KOPT-K1 (cell line): ENCODE data around the gene SPEF1.

Experiments used
- H3K27ac ChIP-seq: fragments of 200-600 bp; sonication (generic); 2 replicates; pipeline ENCODE4 v1.5.1; 2016; ENCODE audit warnings: antibody characterized with exemption, mild to moderate bottlenecking, low read depth, low read length; ENCODE audit not compliant: poor library complexity, severe bottlenecking
- H3K36me3 ChIP-seq: fragments of 200-600 bp; sonication (generic); 2 replicates; pipeline ENCODE4 v1.5.1; 2017; ENCODE audit warnings: antibody characterized with exemption, mild to moderate bottlenecking, low read length, moderate library complexity; ENCODE audit not compliant: insufficient read depth
- H3K9me3 ChIP-seq: fragments of 200-600 bp; sonication (generic); 2 replicates; pipeline ENCODE4 v1.5.1; 2017; ENCODE audit warnings: antibody characterized with exemption, low read length, mild to moderate bottlenecking; ENCODE audit not compliant: insufficient read depth, poor library complexity, severe bottlenecking

SPEF1 gene

GRCh38 chr20:3767427-3768341 lies 13.6 kb downstream of the SPEF1 start, which contains the start of gene ADISSP:
Gene ADISSP (minus strand): TSS chr20:3767753. CDS start chr20:3760100, 7,653 bp downstream.
- peaks cover 7% of the 10 kb centered on the region; the same call in 1 of the 2 replicates for H3K36me3 ChIP-seq
- peak within 1 kb of the TSS; percentile 82 for H3K27ac ChIP-seq
- H3K9me3 ChIP-seq = no peaks in the 10 kb centered on the region

- Histone ChIP-seq H3K36me3 (peaks cover 8% of the 10 kb centered on the region; the same call in 1 of the 2 replicates), H3K27ac (peak overlapping the region; percentile 82)
Observed at GRCh38 chr20:3767110-3767426, 14.2 kb downstream of the SPEF1 start.

GRCh38 chr20:3766422-3767109 lies 14.7 kb downstream of the SPEF1 start:
- H3K36me3 ChIP-seq = peaks cover 13% of the 10 kb centered on the region; the same call in 1 of the 2 replicates
- peak overlapping the region; percentile 82 for H3K27ac ChIP-seq
- no peaks in the 10 kb centered on the region for H3K9me3 ChIP-seq

More at GRCh38 chr20:3767110-3767426, 14.2 kb downstream of the SPEF1 start:
- no peaks in the 10 kb centered on the region for H3K9me3 ChIP-seq

- Histone ChIP-seq H3K9me3 (no peaks in the 10 kb centered on the region), H3K36me3 (peaks cover 24% of the 10 kb centered on the region; the same call in 1 of the 2 replicates), H3K27ac (no peak overlapping the region)
Observed at GRCh38 chr20:3765171-3765882, 15.9 kb downstream of the SPEF1 start.

GRCh38 chr20:3764659-3765058 lies 16.6 kb downstream of the SPEF1 start:
- no peaks in the 10 kb centered on the region for H3K9me3 ChIP-seq
- H3K27ac ChIP-seq = no peak overlapping the region
- peaks cover 29% of the 10 kb centered on the region; the same call in 1 of the 2 replicates for H3K36me3 ChIP-seq

- Histone ChIP-seq H3K27ac (no peak overlapping the region), H3K36me3 (peaks cover 31% of the 10 kb centered on the region; the same call in 1 of the 2 replicates), H3K9me3 (no peaks in the 10 kb centered on the region)
Observed at GRCh38 chr20:3763671-3764601, 17.3 kb downstream of the SPEF1 start.

- no peaks in the 10 kb centered on the region for H3K9me3 ChIP-seq
- peaks cover 58% of the 10 kb centered on the region; the same call in 1 of the 2 replicates for H3K36me3 ChIP-seq
- H3K27ac ChIP-seq = no peak overlapping the region
Observed at GRCh38 chr20:3760655-3761348, 20.4 kb downstream of the SPEF1 start.

GRCh38 chr20:3759884-3760283 lies 21.4 kb downstream of the SPEF1 start:
- Histone ChIP-seq H3K36me3 (peaks cover 60% of the 10 kb centered on the region; the same call in 1 of the 2 replicates), H3K9me3 (no peaks in the 10 kb centered on the region), H3K27ac (no peak overlapping the region)

- Histone ChIP-seq H3K9me3 (no peaks in the 10 kb centered on the region), H3K27ac (no peak overlapping the region), H3K36me3 (peaks cover 64% of the 10 kb centered on the region; the same call in 1 of the 2 replicates)
Observed at GRCh38 chr20:3759316-3759823, 21.9 kb downstream of the SPEF1 start.

GRCh38 chr20:3758566-3758965 lies 22.7 kb downstream of the SPEF1 start:
- H3K36me3 ChIP-seq = peaks cover 66% of the 10 kb centered on the region; the same call in 1 of the 2 replicates
- H3K27ac ChIP-seq = no peak overlapping the region
- H3K9me3 ChIP-seq = no peaks in the 10 kb centered on the region

GRCh38 chr20:3757268-3757667 lies 24.0 kb downstream of the SPEF1 start:
- H3K27ac ChIP-seq = no peak overlapping the region
- H3K36me3 ChIP-seq = peaks cover 66% of the 10 kb centered on the region; the same call in 1 of the 2 replicates
- H3K9me3 ChIP-seq = no peaks in the 10 kb centered on the region

GRCh38 chr20:3755814-3756480 lies 25.3 kb downstream of the SPEF1 start:
- H3K27ac ChIP-seq = no peak overlapping the region
- no peaks in the 10 kb centered on the region for H3K9me3 ChIP-seq
- H3K36me3 ChIP-seq = peaks cover 56% of the 10 kb centered on the region; the same call in 1 of the 2 replicates

GRCh38 chr20:3755269-3755668 lies 26.0 kb downstream of the SPEF1 start:
- Histone ChIP-seq H3K9me3 (no peaks in the 10 kb centered on the region), H3K36me3 (peaks cover 55% of the 10 kb centered on the region; the same call in 1 of the 2 replicates), H3K27ac (no peak overlapping the region)
